Parathyroid adenoma (tissue), 2 donors: ENCODE data around the gene CHAF1A.

Source experiments
- H2AFZ ChIP-seq: fragments of 300-600 bp; sonication (generic); one replicate; pipeline ENCODE4 v1.7.0; 2017; ENCODE audit warnings: antibody characterized with exemption, mild to moderate bottlenecking
- H3K27ac ChIP-seq: fragments of 300-600 bp; sonication (generic); one replicate; pipeline ENCODE4 v1.7.0; 2017
- H3K27me3 ChIP-seq: fragments of 300-600 bp; sonication (generic); one replicate; pipeline ENCODE4 v1.7.0; 2017; ENCODE audit warnings: low read length; ENCODE audit not compliant: control insufficient read depth, insufficient read depth
- H3K36me3 ChIP-seq: fragments of 300-600 bp; sonication (generic); one replicate; pipeline ENCODE4 v1.7.0; 2017; ENCODE audit warnings: low read length; ENCODE audit not compliant: control insufficient read depth, insufficient read depth
- H3K4me1 ChIP-seq: fragments of 300-600 bp; sonication (generic); one replicate; pipeline ENCODE4 v1.7.0; 2017; ENCODE audit warnings: control low read depth
- H3K4me2 ChIP-seq: fragments of 300-600 bp; sonication (generic); one replicate; pipeline ENCODE4 v1.7.0; 2017; ENCODE audit warnings: low read length
- H3K4me3 ChIP-seq: fragments of 300-600 bp; sonication (generic); one replicate; pipeline ENCODE4 v1.7.0; 2017; ENCODE audit warnings: low read depth, low read length
- H3K79me2 ChIP-seq: fragments of 300-600 bp; sonication (generic); one replicate; pipeline ENCODE4 v1.7.0; 2017; ENCODE audit warnings: control low read depth
- H3K9ac ChIP-seq: fragments of 300-600 bp; sonication (generic); one replicate; pipeline ENCODE4 v1.7.0; 2017; ENCODE audit warnings: mild to moderate bottlenecking
- H3K9me3 ChIP-seq: fragments of 300-600 bp; sonication (generic); one replicate; pipeline ENCODE4 v1.7.0; 2017; ENCODE audit warnings: low read length; ENCODE audit not compliant: control insufficient read depth
- CTCF ChIP-seq: fragments of 300-600 bp; sonication (generic); IDR thresholded peaks from one replicate; pipeline ENCODE4 v1.7.0; 2017; ENCODE audit warnings: antibody characterized with exemption, mild to moderate bottlenecking
- donor health status: primary hyperparathyroidism.

Gene CHAF1A

GRCh38 chr19:4415352-4415751 lies 12.9 kb downstream of the CHAF1A start:
- no peaks in the 10 kb centered on the region for H3K27me3 ChIP-seq
- H3K9me3 ChIP-seq, result no peaks in the 10 kb centered on the region
- no peak overlapping the region for H3K4me2 ChIP-seq
- H3K9ac ChIP-seq, result no peak overlapping the region
- H3K4me1 ChIP-seq, result peaks cover 13% of the 10 kb centered on the region
- H3K4me3 ChIP-seq, result no peak overlapping the region
- peak overlapping the region; percentile 9 for H3K27ac ChIP-seq
- no peak for TF ChIP-seq CTCF
- no peaks in the 10 kb centered on the region for H3K36me3 ChIP-seq
- H2AFZ ChIP-seq, result peak overlapping the region; percentile 42
- H3K79me2 ChIP-seq, result no peaks in the 10 kb centered on the region

- Histone ChIP-seq H3K4me1 (peaks cover 13% of the 10 kb centered on the region), H3K27me3 (no peaks in the 10 kb centered on the region), H2AFZ (no peak overlapping the region), H3K4me2 (no peak overlapping the region), H3K9ac (no peak overlapping the region), H3K79me2 (no peaks in the 10 kb centered on the region), H3K9me3 (no peaks in the 10 kb centered on the region), H3K27ac (no peak overlapping the region), H3K36me3 (no peaks in the 10 kb centered on the region), H3K4me3 (no peak overlapping the region)
- no peak for TF ChIP-seq CTCF
Observed at GRCh38 chr19:4416268-4416667, 13.8 kb downstream of the CHAF1A start.

- no peak for TF ChIP-seq CTCF
- no peaks in the 10 kb centered on the region for H3K27me3 ChIP-seq
Observed at GRCh38 chr19:4423416-4424126, 21.1 kb downstream of the CHAF1A start.

GRCh38 chr19:4425537-4425936 lies 23.1 kb downstream of the CHAF1A start:
- Histone ChIP-seq H3K79me2 (no peaks in the 10 kb centered on the region), H3K4me1 (no peaks in the 10 kb centered on the region), H3K9me3 (no peaks in the 10 kb centered on the region), H3K4me2 (no peak overlapping the region), H3K27me3 (no peaks in the 10 kb centered on the region), H3K27ac (no peak overlapping the region), H3K9ac (no peak overlapping the region), H3K4me3 (no peak overlapping the region), H3K36me3 (no peaks in the 10 kb centered on the region), H2AFZ (no peak overlapping the region)
- TF ChIP-seq CTCF, result no peak

More at GRCh38 chr19:4423416-4424126, 21.1 kb downstream of the CHAF1A start:
- H2AFZ ChIP-seq, result no peak overlapping the region
- H3K4me3 ChIP-seq, result no peak overlapping the region
- H3K9ac ChIP-seq, result no peak overlapping the region
- H3K27ac ChIP-seq, result no peak overlapping the region
- H3K4me1 ChIP-seq, result no peaks in the 10 kb centered on the region
- H3K4me2 ChIP-seq, result no peak overlapping the region
- no peaks in the 10 kb centered on the region for H3K9me3 ChIP-seq
- no peaks in the 10 kb centered on the region for H3K36me3 ChIP-seq
- no peaks in the 10 kb centered on the region for H3K79me2 ChIP-seq

- no peaks in the 10 kb centered on the region for H3K27me3 ChIP-seq
- no peak overlapping the region for H3K27ac ChIP-seq
- H3K4me2 ChIP-seq, result no peak overlapping the region
- no peak for TF ChIP-seq CTCF
- no peak overlapping the region for H2AFZ ChIP-seq
- H3K9ac ChIP-seq, result no peak overlapping the region
- no peaks in the 10 kb centered on the region for H3K9me3 ChIP-seq
- H3K36me3 ChIP-seq, result no peaks in the 10 kb centered on the region
- H3K79me2 ChIP-seq, result no peaks in the 10 kb centered on the region
- no peak overlapping the region for H3K4me3 ChIP-seq
- H3K4me1 ChIP-seq, result no peaks in the 10 kb centered on the region
Observed at GRCh38 chr19:4428326-4428975, 26.0 kb downstream of the CHAF1A start.
